ENCODE measurements around the gene PARD3.

- TF ChIP-seq, protein P1, sequence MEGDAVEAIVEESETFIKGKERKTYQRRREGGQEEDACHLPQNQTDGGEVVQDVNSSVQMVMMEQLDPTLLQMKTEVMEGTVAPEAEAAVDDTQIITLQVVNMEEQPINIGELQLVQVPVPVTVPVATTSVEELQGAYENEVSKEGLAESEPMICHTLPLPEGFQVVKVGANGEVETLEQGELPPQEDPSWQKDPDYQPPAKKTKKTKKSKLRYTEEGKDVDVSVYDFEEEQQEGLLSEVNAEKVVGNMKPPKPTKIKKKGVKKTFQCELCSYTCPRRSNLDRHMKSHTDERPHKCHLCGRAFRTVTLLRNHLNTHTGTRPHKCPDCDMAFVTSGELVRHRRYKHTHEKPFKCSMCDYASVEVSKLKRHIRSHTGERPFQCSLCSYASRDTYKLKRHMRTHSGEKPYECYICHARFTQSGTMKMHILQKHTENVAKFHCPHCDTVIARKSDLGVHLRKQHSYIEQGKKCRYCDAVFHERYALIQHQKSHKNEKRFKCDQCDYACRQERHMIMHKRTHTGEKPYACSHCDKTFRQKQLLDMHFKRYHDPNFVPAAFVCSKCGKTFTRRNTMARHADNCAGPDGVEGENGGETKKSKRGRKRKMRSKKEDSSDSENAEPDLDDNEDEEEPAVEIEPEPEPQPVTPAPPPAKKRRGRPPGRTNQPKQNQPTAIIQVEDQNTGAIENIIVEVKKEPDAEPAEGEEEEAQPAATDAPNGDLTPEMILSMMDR (IDR thresholded peaks at IDR 0.05) = no peak
- TF ChIP-seq POLR2A (IDR thresholded peaks at IDR 0.05) = no peak
These were observed 417.8 kb downstream of the PARD3 start for GRCh38 chr10:34397324-34397723.
